Hepatocyte (in vitro differentiated cells): ENCODE results near the gene QRFP.

Experiments
- EZH2 ChIP-seq: fragments of 200-600 bp; sonication (generic); IDR thresholded peaks from 2 replicates; pipeline ENCODE4 v1.6.1; 2016; ENCODE audit warnings: antibody characterized with exemption, mild to moderate bottlenecking, borderline replicate concordance
- EZH2phosphoT487 ChIP-seq: fragments of 200-600 bp; sonication (generic); IDR thresholded peaks from one replicate; pipeline ENCODE4 v1.6.1; 2018; ENCODE audit warnings: antibody characterized with exemption, mild to moderate bottlenecking, low read depth, moderate library complexity; ENCODE audit not compliant: unreplicated experiment, severe bottlenecking
- TF ChIP-seq, protein P1 (sequence below): fragments of 200-600 bp; sonication (generic); IDR thresholded peaks from 2 replicates; pipeline ENCODE4 v1.5.1; 2016; ENCODE audit warnings: antibody characterized with exemption, mild to moderate bottlenecking; ENCODE audit not compliant: poor library complexity

GRCh38 chr9:130895481-130896232 lies 955 bp downstream of the QRFP start:
- TF ChIP-seq, protein P1, sequence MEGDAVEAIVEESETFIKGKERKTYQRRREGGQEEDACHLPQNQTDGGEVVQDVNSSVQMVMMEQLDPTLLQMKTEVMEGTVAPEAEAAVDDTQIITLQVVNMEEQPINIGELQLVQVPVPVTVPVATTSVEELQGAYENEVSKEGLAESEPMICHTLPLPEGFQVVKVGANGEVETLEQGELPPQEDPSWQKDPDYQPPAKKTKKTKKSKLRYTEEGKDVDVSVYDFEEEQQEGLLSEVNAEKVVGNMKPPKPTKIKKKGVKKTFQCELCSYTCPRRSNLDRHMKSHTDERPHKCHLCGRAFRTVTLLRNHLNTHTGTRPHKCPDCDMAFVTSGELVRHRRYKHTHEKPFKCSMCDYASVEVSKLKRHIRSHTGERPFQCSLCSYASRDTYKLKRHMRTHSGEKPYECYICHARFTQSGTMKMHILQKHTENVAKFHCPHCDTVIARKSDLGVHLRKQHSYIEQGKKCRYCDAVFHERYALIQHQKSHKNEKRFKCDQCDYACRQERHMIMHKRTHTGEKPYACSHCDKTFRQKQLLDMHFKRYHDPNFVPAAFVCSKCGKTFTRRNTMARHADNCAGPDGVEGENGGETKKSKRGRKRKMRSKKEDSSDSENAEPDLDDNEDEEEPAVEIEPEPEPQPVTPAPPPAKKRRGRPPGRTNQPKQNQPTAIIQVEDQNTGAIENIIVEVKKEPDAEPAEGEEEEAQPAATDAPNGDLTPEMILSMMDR, result no peak
- TF ChIP-seq EZH2, result no peak
- TF ChIP-seq EZH2phosphoT487, result no peak
